Measurements from ENCODE around the gene CLRN3. TPM values are rescaled to one million over a fixed set of nuclear protein-coding genes. Genes with fewer than 3 reads are reported as not detected.

The CLRN3 gene
- total RNA-seq, 1 donor from 2014 or later = not detected

DNA sequence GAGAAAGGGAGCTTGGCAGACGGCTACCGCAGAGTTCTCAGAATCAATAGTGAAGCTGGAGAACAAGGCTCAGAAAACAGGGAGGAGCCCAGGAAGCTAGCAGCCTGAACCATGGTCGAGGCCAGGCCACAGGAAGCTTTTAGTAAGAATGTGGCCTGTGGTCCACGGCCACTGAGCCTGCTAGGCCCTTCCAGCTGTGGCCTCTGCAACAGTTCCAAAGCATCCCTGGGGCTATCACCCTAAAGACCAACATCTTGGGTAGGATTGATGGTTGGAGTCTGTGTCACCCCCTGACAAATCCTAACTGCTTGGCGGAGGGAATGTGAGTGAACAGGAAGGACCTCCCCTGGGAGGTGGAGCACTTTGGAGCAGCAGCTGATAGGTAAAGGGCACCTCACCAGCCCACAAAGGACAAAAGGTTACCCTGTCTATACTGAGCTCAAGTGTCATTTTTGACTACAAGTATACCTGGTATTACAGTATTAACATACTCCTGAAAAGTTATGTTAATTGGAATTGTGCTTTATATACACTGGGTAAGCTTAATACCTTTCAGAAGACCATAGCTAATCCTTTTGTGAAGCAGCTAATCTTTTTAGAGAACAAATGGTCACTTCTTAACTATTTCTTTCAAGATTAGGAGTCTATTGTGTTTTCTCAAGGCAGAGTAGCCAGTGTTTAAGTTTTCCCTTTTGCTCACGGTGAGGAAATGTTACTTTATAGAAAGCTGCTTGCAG, 32.9 kb upstream of the CLRN3 start:
- H3K4me1 Mint-ChIP-seq (ENCODE audit: low read depth) = peaks cover 2% of the 10 kb centered on the region
- intact Hi-C loops (cut with micrococcal nuclease) = no loop called here
- no peak overlapping the region for H3K4me3 Mint-ChIP-seq (ENCODE audit: low read depth)
- no peaks in the 10 kb centered on the region for H3K9me3 Mint-ChIP-seq
- DNase-seq (ENCODE audit: low spot score) = no peak
- H3K27ac Mint-ChIP-seq = no peak overlapping the region
- H3K36me3 Mint-ChIP-seq (ENCODE audit: low read depth) = no peaks in the 10 kb centered on the region
- peaks cover 4% of the 10 kb centered on the region for H3K27me3 Mint-ChIP-seq (ENCODE audit: low read depth)

DNA sequence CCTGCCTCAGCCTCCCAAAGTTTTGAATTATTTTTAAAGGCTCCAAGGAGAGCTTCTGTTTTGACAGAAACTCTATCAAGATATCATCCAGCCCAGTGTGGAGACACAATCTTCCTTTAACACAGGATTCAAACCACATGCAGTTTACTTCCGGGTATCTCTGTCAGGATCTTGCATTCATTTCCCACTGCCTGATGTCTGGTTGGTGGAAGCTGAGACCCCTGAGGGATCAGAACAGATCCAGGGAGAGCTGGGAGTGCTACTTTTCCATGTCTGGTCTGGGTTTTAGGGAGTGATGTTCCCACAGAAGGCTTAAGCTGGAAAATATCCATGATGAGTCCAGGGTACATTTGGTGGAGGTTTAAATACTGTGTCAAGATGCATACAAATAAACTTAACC, 30.9 kb upstream of the CLRN3 start:
- Mint-ChIP-seq H3K27ac (no peak overlapping the region), H3K4me3 (ENCODE audit: low read depth) (no peak overlapping the region), H3K36me3 (ENCODE audit: low read depth) (no peaks in the 10 kb centered on the region), H3K9me3 (no peaks in the 10 kb centered on the region), H3K4me1 (ENCODE audit: low read depth) (peaks cover 6% of the 10 kb centered on the region), H3K27me3 (ENCODE audit: low read depth) (peaks cover 2% of the 10 kb centered on the region)
- DNase-seq (ENCODE audit: low spot score) = no peak
- intact Hi-C loops (cut with micrococcal nuclease) = no loop called here

DNA sequence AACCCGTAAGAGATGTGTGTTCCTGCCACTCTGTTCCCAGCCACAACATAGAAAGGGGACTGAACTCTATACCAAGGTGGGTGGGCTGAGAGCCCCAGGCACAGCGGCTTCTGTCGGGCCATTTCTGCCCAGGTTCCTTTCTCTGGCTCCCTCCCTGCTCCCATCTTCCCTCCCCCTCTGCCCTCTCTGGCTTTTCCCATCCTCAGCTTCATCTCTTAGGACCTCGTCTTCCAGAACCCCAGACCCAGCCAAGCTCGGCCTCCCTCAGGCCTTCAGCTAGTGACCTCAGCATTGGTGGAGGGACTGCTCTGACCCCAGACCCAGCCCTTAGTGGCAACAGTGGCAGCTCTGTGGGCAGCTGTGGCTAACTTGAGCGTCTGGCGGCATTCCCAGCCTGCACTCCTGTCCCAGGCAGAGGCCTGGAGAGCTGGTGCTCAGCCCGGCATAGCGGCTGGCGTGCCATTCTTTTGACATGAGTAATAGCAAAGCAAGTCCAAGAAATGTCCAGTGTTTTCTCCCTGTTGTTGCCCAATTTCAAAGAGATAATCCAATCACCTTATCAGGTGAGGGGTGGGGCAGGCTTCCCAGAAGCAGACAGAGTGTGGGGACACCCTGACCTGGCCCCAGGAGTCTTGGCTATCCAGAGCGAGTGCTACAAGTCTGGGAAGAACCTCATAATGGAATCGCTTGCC, 30.1 kb upstream of the CLRN3 start:
- Mint-ChIP-seq H3K27ac (no peak overlapping the region), H3K9me3 (no peaks in the 10 kb centered on the region), H3K36me3 (ENCODE audit: low read depth) (no peaks in the 10 kb centered on the region), H3K4me3 (ENCODE audit: low read depth) (no peak overlapping the region), H3K27me3 (ENCODE audit: low read depth) (peaks cover 2% of the 10 kb centered on the region), H3K4me1 (ENCODE audit: low read depth) (peaks cover 6% of the 10 kb centered on the region)
- DNase-seq (ENCODE audit: low spot score) = no peak
- intact Hi-C loops (cut with micrococcal nuclease) = no loop called here

DNA sequence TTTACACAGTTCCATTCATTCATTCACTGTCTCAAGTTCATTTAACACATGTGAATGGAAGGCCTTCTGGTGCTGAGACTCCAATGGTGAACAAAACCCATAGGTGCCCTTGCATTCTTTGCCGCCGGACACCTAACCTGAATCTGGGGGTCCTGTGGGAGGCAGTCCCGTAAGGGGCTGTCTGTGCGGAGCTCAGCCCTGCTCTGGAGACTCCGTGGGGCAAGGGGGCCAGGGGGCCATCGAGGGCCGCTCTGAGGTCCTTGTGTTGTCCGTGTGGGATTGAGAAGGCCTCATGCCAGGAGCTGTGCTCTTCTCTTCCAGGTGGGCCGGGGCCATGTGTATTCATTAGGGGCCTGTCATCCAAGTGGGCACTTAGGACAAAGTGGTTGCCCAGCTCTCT, 29.5 kb upstream of the CLRN3 start:
- peaks cover 6% of the 10 kb centered on the region for H3K4me1 Mint-ChIP-seq (ENCODE audit: low read depth)
- H3K4me3 Mint-ChIP-seq (ENCODE audit: low read depth) = no peak overlapping the region
- no peak overlapping the region for H3K27ac Mint-ChIP-seq
- no peaks in the 10 kb centered on the region for H3K36me3 Mint-ChIP-seq (ENCODE audit: low read depth)
- DNase-seq (ENCODE audit: low spot score) = no peak
- H3K9me3 Mint-ChIP-seq = no peaks in the 10 kb centered on the region
- intact Hi-C loops (cut with micrococcal nuclease) = no loop called here
- peaks cover 2% of the 10 kb centered on the region for H3K27me3 Mint-ChIP-seq (ENCODE audit: low read depth)

DNA sequence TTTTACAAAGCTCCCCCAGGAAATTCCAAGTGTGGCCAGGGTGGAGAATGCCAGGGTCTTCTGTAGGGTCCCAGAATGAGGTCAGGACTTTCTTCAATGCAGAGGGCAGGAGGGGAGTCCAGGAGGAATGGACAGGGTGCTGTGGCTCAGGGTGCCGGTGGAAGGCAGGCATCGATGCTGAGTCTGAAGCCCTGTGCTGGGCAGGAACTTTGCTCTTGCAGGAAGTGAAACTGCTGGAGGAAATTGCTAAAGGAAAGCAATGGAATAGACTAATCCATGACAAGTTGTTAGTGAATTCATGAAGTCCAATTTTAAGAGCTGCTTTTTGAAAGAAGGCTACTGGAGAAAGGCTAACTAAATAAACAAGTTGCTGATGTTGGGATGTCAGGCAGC, 29.0 kb upstream of the CLRN3 start:
- Mint-ChIP-seq H3K4me1 (ENCODE audit: low read depth) (peaks cover 6% of the 10 kb centered on the region), H3K36me3 (ENCODE audit: low read depth) (no peaks in the 10 kb centered on the region), H3K9me3 (no peaks in the 10 kb centered on the region), H3K27me3 (ENCODE audit: low read depth) (peaks cover 2% of the 10 kb centered on the region), H3K4me3 (ENCODE audit: low read depth) (no peak overlapping the region), H3K27ac (no peak overlapping the region)
- intact Hi-C loops (cut with micrococcal nuclease) = no loop called here
- DNase-seq (ENCODE audit: low spot score) = no peak

DNA sequence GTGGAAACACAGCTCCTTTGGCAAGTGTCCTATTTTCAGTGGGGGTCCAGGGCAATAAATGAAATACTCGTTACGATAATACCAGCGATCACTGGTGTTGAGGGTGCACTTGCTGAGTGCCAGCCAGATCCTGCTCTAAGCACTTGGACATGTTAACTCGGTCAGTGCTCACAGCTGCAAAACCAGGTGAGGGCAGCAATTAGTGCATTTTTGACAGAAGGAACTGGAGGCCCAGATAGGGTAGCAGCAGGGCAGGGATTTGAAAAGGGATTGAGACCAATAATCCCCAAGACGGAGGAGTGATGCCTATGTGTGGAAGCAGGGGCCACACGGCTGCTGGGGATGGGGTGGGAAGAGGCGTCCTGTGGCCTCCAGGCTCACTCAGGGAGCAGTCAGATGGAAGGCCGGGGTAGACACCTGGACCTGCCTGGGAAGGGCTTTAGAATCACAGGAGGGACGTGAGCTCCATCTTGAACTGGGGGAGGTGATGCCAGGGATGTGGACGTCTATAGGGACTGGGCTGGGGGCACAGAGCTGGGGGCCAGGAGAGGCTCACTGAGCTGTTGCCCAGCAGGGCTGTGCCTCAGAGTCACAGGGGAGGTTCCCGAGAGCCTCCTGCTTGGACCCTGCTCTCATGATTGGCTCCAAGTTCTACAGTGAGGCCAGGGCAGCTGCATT, 28.5 kb upstream of the CLRN3 start:
- intact Hi-C loops (cut with micrococcal nuclease) = no loop called here
- Mint-ChIP-seq H3K27ac (no peak overlapping the region), H3K36me3 (ENCODE audit: low read depth) (no peaks in the 10 kb centered on the region), H3K27me3 (ENCODE audit: low read depth) (peaks cover 2% of the 10 kb centered on the region), H3K9me3 (no peaks in the 10 kb centered on the region), H3K4me1 (ENCODE audit: low read depth) (peaks cover 4% of the 10 kb centered on the region), H3K4me3 (ENCODE audit: low read depth) (no peak overlapping the region)
- DNase-seq (ENCODE audit: low spot score) = no peak

DNA sequence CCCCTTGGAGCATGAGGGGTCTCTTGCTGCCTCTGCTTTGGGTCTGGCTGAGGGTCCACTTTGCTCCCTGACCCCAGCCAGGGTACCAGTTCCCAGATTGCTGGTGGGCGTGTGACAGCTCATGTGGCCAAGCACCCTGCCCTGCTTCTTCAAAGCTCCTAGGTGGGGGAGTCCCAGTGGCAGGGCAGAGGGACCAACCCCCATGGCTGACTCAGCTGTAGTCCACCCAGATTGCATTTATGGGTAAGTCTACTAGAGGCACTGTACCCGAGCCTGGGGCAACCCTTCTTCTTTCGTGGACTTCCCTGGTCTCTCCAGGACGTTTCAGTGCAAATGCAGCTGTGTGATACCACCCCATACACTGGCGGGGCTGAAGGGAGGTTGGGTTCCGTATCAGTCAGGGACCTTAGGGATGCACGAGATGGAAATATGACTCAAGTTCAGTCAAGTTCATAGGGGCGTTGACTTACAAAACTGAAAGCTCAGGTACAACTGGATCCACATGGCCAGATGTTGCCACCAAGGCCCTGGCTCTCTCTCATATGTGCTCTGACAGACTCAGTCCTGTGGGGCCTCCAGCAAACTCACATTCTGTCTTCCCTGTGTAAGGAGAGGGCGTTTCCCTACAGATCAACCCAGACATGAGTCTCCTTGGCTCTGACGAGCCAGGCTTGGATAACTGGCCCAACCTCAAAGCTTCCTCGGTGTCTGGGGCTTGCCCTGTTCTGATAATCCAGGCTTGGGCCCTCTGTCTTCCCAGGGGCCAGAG, 27.7 kb upstream of the CLRN3 start:
- Mint-ChIP-seq H3K9me3 (no peaks in the 10 kb centered on the region), H3K4me3 (ENCODE audit: low read depth) (no peak overlapping the region), H3K27me3 (ENCODE audit: low read depth) (no peaks in the 10 kb centered on the region), H3K27ac (no peak overlapping the region), H3K36me3 (ENCODE audit: low read depth) (no peaks in the 10 kb centered on the region), H3K4me1 (ENCODE audit: low read depth) (peaks cover 4% of the 10 kb centered on the region)
- no peak for DNase-seq (ENCODE audit: low spot score)
- intact Hi-C loops (cut with micrococcal nuclease) = no loop called here

DNA sequence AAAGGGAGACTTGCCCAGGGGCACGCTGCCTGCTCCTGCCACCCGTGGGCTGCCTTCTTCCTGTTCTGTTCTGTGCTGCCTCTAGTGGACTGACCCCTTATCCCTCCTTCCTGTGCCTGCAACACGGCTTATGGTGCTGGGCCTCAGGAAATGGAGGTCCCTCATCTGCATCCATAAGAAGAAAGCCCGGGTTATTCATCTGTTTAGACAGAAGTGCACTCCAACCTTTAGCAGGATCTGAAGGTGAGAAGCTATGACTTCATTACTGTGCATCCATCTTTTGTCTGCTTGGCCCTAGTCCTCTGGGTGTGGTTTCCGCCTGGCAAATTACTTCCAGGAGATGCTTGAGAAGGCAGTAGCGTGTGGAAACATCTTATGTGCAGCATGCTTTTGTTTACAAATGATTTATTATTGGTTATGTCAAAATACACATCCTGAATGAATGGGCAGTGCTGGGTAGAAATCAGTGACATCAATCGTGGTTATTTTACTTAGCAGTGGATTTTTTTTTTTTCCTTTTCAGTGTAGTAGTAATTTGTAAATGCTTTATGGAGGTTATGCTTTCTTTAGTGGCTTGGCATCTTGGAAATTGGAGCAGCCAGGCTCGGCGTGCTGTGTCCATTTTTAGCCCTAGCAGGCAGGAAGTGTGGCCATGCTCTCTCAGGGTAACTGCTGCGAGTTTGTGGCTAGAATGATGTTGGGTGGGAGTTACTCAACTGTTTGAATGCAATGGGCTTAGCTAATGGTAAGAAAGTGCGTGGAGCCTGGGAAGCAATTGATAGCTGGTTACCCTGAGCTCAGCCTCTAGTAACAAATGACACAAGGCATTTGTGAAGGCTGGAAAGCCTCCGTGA, 26.9 kb upstream of the CLRN3 start:
- intact Hi-C loops (cut with micrococcal nuclease) = no loop called here
- peaks cover 4% of the 10 kb centered on the region for H3K4me1 Mint-ChIP-seq (ENCODE audit: low read depth)
- H3K27me3 Mint-ChIP-seq (ENCODE audit: low read depth) = peaks cover under 1% of the 10 kb centered on the region
- DNase-seq (ENCODE audit: low spot score) = no peak
- H3K36me3 Mint-ChIP-seq (ENCODE audit: low read depth) = no peaks in the 10 kb centered on the region
- no peak overlapping the region for H3K27ac Mint-ChIP-seq
- H3K9me3 Mint-ChIP-seq = no peaks in the 10 kb centered on the region
- no peak overlapping the region for H3K4me3 Mint-ChIP-seq (ENCODE audit: low read depth)

DNA sequence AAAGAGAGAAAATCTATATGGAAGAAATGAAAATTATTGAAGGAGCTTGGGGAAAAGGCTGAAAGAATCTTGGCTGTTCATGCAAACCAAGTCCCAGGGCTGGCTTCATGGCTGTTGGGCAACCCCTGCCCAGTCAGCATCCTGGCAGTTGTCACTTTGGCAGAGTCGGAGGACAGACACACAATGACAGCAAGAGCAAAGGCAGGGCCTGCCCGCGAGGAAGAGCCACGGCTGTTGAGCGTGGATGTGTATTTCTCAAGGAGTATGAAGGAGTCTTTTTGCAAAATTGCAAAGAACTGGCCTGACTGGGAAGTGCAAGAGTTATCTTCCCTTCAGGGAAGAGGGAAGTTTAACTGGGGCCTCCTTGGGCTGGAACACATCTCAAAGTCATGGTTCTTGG, 25.8 kb upstream of the CLRN3 start:
- H3K4me3 Mint-ChIP-seq (ENCODE audit: low read depth) = no peak overlapping the region
- DNase-seq (ENCODE audit: low spot score) = no peak
- H3K27me3 Mint-ChIP-seq (ENCODE audit: low read depth) = peaks cover 2% of the 10 kb centered on the region
- intact Hi-C loops (cut with micrococcal nuclease) = no loop called here
- peaks cover 4% of the 10 kb centered on the region for H3K4me1 Mint-ChIP-seq (ENCODE audit: low read depth)
- no peaks in the 10 kb centered on the region for H3K9me3 Mint-ChIP-seq
- no peaks in the 10 kb centered on the region for H3K36me3 Mint-ChIP-seq (ENCODE audit: low read depth)
- H3K27ac Mint-ChIP-seq = no peak overlapping the region

DNA sequence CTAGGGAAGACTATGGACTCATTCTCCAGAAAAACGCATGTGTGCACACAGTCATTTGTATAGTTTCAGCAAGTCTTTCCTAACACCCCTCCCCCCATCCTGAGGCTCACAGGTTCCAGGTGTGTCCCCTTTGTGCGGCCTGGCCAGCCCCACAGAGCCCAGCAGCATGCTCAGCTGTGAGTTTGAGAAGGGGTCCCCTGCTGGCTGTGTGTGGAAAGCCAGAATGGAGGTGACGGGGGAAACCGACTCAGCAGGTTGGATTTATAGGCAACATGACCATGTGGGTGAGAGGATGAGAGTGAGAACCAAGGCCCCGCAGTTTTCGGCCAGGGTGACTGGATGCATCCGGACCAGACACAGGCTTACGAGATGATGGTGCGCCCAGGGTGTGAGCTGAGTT, 24.1 kb upstream of the CLRN3 start:
- no peak overlapping the region for H3K4me3 Mint-ChIP-seq (ENCODE audit: low read depth)
- H3K27me3 Mint-ChIP-seq (ENCODE audit: low read depth) = peaks cover 2% of the 10 kb centered on the region
- H3K36me3 Mint-ChIP-seq (ENCODE audit: low read depth) = no peaks in the 10 kb centered on the region
- H3K4me1 Mint-ChIP-seq (ENCODE audit: low read depth) = peaks cover 4% of the 10 kb centered on the region
- H3K27ac Mint-ChIP-seq = no peak overlapping the region
- DNase-seq (ENCODE audit: low spot score) = no peak
- H3K9me3 Mint-ChIP-seq = no peaks in the 10 kb centered on the region
- intact Hi-C loops (cut with micrococcal nuclease) = no loop called here

DNA sequence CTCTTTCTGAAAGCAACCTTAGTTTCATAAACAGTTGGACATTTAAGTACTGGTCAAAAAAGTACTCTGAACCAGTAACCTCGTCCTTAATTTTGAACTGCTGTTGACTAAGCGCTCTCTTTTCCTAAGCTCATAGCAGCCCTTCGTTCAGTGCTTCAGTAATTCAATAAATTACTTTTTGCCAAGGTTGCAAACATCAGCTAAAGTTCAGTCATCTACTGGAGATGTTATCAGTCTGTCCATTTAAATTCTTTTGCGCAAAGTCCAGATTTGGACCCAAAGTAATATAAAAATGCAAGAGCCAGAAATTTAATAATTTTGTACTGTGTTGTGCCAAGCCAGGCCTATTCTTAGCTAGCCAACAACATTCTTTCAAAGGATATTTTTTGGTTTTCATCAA, 22.6 kb upstream of the CLRN3 start:
- H3K27ac Mint-ChIP-seq = no peak overlapping the region
- no peak overlapping the region for H3K4me3 Mint-ChIP-seq (ENCODE audit: low read depth)
- no peaks in the 10 kb centered on the region for H3K36me3 Mint-ChIP-seq (ENCODE audit: low read depth)
- H3K4me1 Mint-ChIP-seq (ENCODE audit: low read depth) = peaks cover 4% of the 10 kb centered on the region
- H3K9me3 Mint-ChIP-seq = no peaks in the 10 kb centered on the region
- peaks cover 3% of the 10 kb centered on the region for H3K27me3 Mint-ChIP-seq (ENCODE audit: low read depth)
- intact Hi-C loops (cut with micrococcal nuclease) = no loop called here
- no peak for DNase-seq (ENCODE audit: low spot score)

DNA sequence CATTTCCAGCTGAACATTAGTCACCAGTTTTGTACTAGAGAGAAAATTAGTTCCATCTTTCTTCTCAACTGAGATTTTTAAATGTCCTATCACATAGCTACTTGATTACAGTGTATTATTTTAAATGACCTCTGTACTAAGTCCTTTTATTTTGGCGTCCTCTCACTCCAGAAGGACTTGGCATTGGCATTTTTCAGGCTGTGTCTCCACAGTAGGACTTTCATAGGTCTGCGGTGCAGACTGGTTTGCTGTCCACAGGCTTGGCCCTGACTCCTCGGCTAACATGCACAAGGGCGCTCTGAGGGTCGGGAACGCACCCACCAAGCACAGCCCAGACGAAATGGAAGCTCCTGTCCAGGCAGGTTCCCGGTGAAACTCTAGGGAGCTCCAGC, 20.6 kb upstream of the CLRN3 start:
- Mint-ChIP-seq H3K27me3 (ENCODE audit: low read depth) (peaks cover 11% of the 10 kb centered on the region), H3K27ac (no peak overlapping the region), H3K9me3 (no peaks in the 10 kb centered on the region), H3K4me3 (ENCODE audit: low read depth) (no peak overlapping the region), H3K4me1 (ENCODE audit: low read depth) (no peaks in the 10 kb centered on the region), H3K36me3 (ENCODE audit: low read depth) (no peaks in the 10 kb centered on the region)
- intact Hi-C loops (cut with micrococcal nuclease) = no loop called here
- DNase-seq (ENCODE audit: low spot score) = no peak
